K562 (cell line): ENCODE measurements around the gene UBR3. TPM values are rescaled to one million over a fixed set of nuclear protein-coding genes. Genes with fewer than 3 reads are reported as not detected.
"Not testable (repeated sequence)": the region's sequence is repeated elsewhere in the genome, so short reads cannot be mapped to it uniquely, and the experiment has no call there.

Source experiments
- ATAC-seq: fragments of 200-7000 bp; cut with Tn5 transposase; 3 replicates; pipeline ENCODE4 v1.9.1; 2020; ENCODE audit warnings: moderate library complexity
- BruUV-seq: library from RNA; stranded (reverse); fragments of 400-500 nt; replicated peaks from 2 replicates; lab custom pipeline; 2021; lab: Mats Ljungman, UMichigan
- CTCF ChIA-PET: fragments of 300-600 bp; formaldehyde crosslinking; extraction: SDS; loops from one replicate; lab custom pipeline; 2021; ENCODE audit warnings: low intra/inter-chr PET ratio; lab: Yijun Ruan, JAX
- POLR2A ChIA-PET: fragments of 300-600, 350-650 bp; sonication (Branson Sonifier 250); formaldehyde crosslinking; extraction: SDS; loops from one replicate; lab custom pipeline; 2021; ENCODE audit warnings: antibody characterized with exemption, inconsistent platforms; lab: Yijun Ruan, JAX
- DNase-seq, 4 experiments: peaks; one replicate each; pipeline versions ENCODE4 v3.0.0 to v3.0.0-alpha.2; 2011 to 2018; ENCODE audit warnings: low spot score in 3 of 4, mixed read lengths in 3 of 4; ENCODE audit errors: extremely low read depth in 1 of 4
- FAIRE-seq: peaks from 2 replicates; lab custom pipeline; 2011; peaks lifted over from hg19 to GRCh38; lab: Jason Lieb, UNC
- H2AFZ ChIP-seq: 2 replicates; pipeline ENCODE4 v1.6.0; 2011; ENCODE audit warnings: low read depth, low read length, control low read depth, inconsistent platforms
- H3K27ac ChIP-seq: fragments of 200-600 bp; 3 replicates; pipeline ENCODE4 v1.8.0; 2011; ENCODE audit warnings: low read depth, mild to moderate bottlenecking, control low read depth, inconsistent platforms, low read length, moderate library complexity, mixed read lengths; ENCODE audit errors: extremely low read depth
- H3K27me3 ChIP-seq, 2 experiments: fragments of 300-600 bp in 1 of 2; 2 replicates in 1 of 2; 3 replicates in 1 of 2; pipeline versions ENCODE4 v1.6.0 to v1.8.0; 2011; ENCODE audit warnings: inconsistent platforms in 2 of 2, low read length in 2 of 2, mild to moderate bottlenecking in 1 of 2, mixed read lengths in 1 of 2, moderate library complexity in 1 of 2; ENCODE audit not compliant: control insufficient read depth in 2 of 2, insufficient read depth in 2 of 2
- H3K36me3 ChIP-seq: fragments of 300-600 bp; 3 replicates; pipeline ENCODE4 v1.8.0; 2011; ENCODE audit warnings: mild to moderate bottlenecking, low read length, inconsistent platforms; ENCODE audit not compliant: control insufficient read depth, insufficient read depth
- H3K4me1 ChIP-seq, 2 experiments: fragments of 200-600 bp in 1 of 2; replicated peaks in 1 of 2; 2 replicates in 1 of 2; 3 replicates in 1 of 2; pipeline versions ENCODE4 v1.5.1 to v1.8.0; 2011; ENCODE audit warnings: inconsistent platforms in 2 of 2, low read length in 2 of 2, mild to moderate bottlenecking in 1 of 2, mixed read lengths in 1 of 2, moderate library complexity in 1 of 2; ENCODE audit not compliant: control insufficient read depth in 2 of 2, insufficient read depth in 2 of 2
- H3K4me2 ChIP-seq: 2 replicates; pipeline ENCODE4 v1.6.1; 2011; ENCODE audit warnings: low read length, control low read depth, inconsistent platforms, mixed read lengths; ENCODE audit not compliant: insufficient read depth
- H3K4me3 ChIP-seq: fragments of 200-600 bp; sonication (generic), shearing (Covaris generic); 2 replicates; pipeline ENCODE4 v1.5.1; 2016; ENCODE audit warnings: control low read depth, inconsistent platforms
- H3K79me2 ChIP-seq: fragments of 200-600 bp; 3 replicates; pipeline ENCODE4 v1.8.0; 2011; ENCODE audit warnings: low read length, inconsistent platforms; ENCODE audit not compliant: control insufficient read depth, insufficient read depth
- H3K9ac ChIP-seq, 2 experiments: 2 replicates each; pipeline versions ENCODE4 v1.6.0 to v1.6.1; 2011; ENCODE audit warnings: low read depth in 2 of 2, low read length in 2 of 2, control low read depth in 1 of 2, inconsistent platforms in 1 of 2, mild to moderate bottlenecking in 1 of 2, mixed read lengths in 1 of 2; ENCODE audit not compliant: insufficient read depth in 1 of 2
- H3K9me1 ChIP-seq: one replicate; pipeline ENCODE4 v1.6.0; 2011; ENCODE audit warnings: inconsistent platforms, mild to moderate bottlenecking, low read length, moderate library complexity; ENCODE audit not compliant: control insufficient read depth, insufficient read depth
- H3K9me3 ChIP-seq: replicated peaks from 2 replicates; pipeline ENCODE4 v1.5.1; 2011; ENCODE audit warnings: low read depth, low read length, inconsistent platforms; ENCODE audit not compliant: control insufficient read depth, insufficient read depth
- H4K20me1 ChIP-seq: replicated peaks from 2 replicates; pipeline ENCODE4 v1.6.1; 2011; ENCODE audit warnings: low read length, inconsistent platforms, mixed read lengths; ENCODE audit not compliant: control insufficient read depth, insufficient read depth
- C11orf30 ChIP-seq: fragments of 450-650 bp; IDR thresholded peaks from 2 replicates; pipeline ENCODE4 v1.6.1; 2016; ENCODE audit warnings: low read depth, mild to moderate bottlenecking
- CBX2 ChIP-seq: fragments of 200-600 bp; sonication (generic); IDR thresholded peaks from one replicate; pipeline ENCODE4 v1.6.1; 2012; ENCODE audit warnings: mild to moderate bottlenecking, low read length, inconsistent platforms; ENCODE audit not compliant: insufficient read depth, poor library complexity, severe bottlenecking
- FOXA3 ChIP-seq, 2 experiments: fragments of 450-650 bp in 1 of 2; sonication (generic) in 1 of 2; formaldehyde crosslinking; IDR thresholded peaks in 1 of 2; conservative IDR thresholded peaks in 1 of 2; 2 replicates each; pipeline versions ENCODE4 v1.4.0 to v1.8.0; 2020 to 2022; ENCODE audit warnings: mild to moderate bottlenecking in 2 of 2, missing genetic modification reagents in 1 of 2
- FOXK2 ChIP-seq, 2 experiments: fragments of 450-650 bp; IDR thresholded peaks in 1 of 2; conservative IDR thresholded peaks in 1 of 2; 2 replicates each; pipeline ENCODE4 v1.6.1; 2016; ENCODE audit warnings: low read depth in 2 of 2, mild to moderate bottlenecking in 1 of 2
- IFI16 ChIP-seq: fragments of 250-450 bp; sonication (Bioruptor Pico); IDR thresholded peaks from 2 replicates; pipeline ENCODE4 v2.1.2; 2022; ENCODE audit warnings: mild to moderate bottlenecking, inconsistent platforms
- POLR2AphosphoS5 ChIP-seq: IDR thresholded peaks from 2 replicates; pipeline ENCODE4 v1.6.1; 2011; ENCODE audit warnings: mild to moderate bottlenecking, low read depth, low read length, moderate library complexity; ENCODE audit not compliant: control insufficient read depth, insufficient read depth
- RAD21 ChIP-seq, 2 experiments: fragments of 250-450 bp in 1 of 2; fragments of 450-650 bp in 1 of 2; sonication (Bioruptor Pico) in 1 of 2; formaldehyde crosslinking in 1 of 2; IDR thresholded peaks in 1 of 2; conservative IDR thresholded peaks in 1 of 2; 2 replicates each; pipeline versions ENCODE4 v1.4.0 to v1.8.0; 2020 to 2022; ENCODE audit warnings: mild to moderate bottlenecking in 2 of 2, moderate library complexity in 1 of 2
- SMARCE1 ChIP-seq: fragments of 450-650 bp; IDR thresholded peaks from 2 replicates; pipeline ENCODE4 v1.7.1; 2016; ENCODE audit warnings: mild to moderate bottlenecking
- TAL1 ChIP-seq: fragments of 450-650 bp; IDR thresholded peaks from 2 replicates; pipeline ENCODE4 v1.6.1; 2016; ENCODE audit warnings: mild to moderate bottlenecking
- WGBS: fragments of 100-300 bp; shearing (Covaris generic); methylation state at CpG from one replicate; pipeline ENCODE4 v1.1.6; 2016; ENCODE audit warnings: low coverage, mixed read lengths; ENCODE audit not compliant: insufficient coverage; ENCODE audit errors: missing lambda C conversion rate; 5-methylcytosine and 5-hydroxymethylcytosine counted together
- in situ Hi-C: fragments of 300-500 bp; cut with MboI; formaldehyde crosslinking; loops from 4 replicates; pipeline ENCODE4 v1.15.0; 2018; ENCODE audit warnings: inconsistent platforms, mixed read lengths
- intact Hi-C: fragments of 100-400 bp; cut with micrococcal nuclease; formaldehyde crosslinking; loops from 2 replicates; pipeline ENCODE4 v1.14.2; 2022
- polyA plus RNA-seq, 8 experiments: library from polyadenylated mRNA; depleted of rRNA in 4 of 8; stranded (reverse) in 5 of 8; unstranded in 3 of 8; fragments of >200 nt; fragmentation: Nextera tagmentation in 2 of 8; fragmentation: Illumina TruSeq in 1 of 8; extraction: Ambion mirVana in 2 of 8; extraction: Trizol in 1 of 8; gene quantifications; 2 replicates each; pipeline versions ENCODE4 v1.2.1 to v1.2.3, GENCODE V29; 2011 to 2014; ENCODE audit warnings: inconsistent platforms in 1 of 8, missing spikeins in 1 of 8
- total RNA-seq, 7 experiments: library from RNA; depleted of rRNA in 6 of 7; stranded (reverse); fragments of >200 nt in 6 of 7; fragmentation: Illumina TruSeq in 2 of 7; extraction: Trizol in 2 of 7; gene quantifications; 2 replicates each; pipeline versions ENCODE4 v1.2.1 to v1.2.3, GENCODE V29; 2011 to 2021; ENCODE audit warnings: low replicate concordance in 1 of 7
- TF ChIP-seq, protein P1 (sequence below): fragments of 450-650 bp; IDR thresholded peaks from 2 replicates; pipeline ENCODE4 v1.6.1; 2017; ENCODE audit warnings: antibody characterized with exemption, mild to moderate bottlenecking

Gene UBR3
- total and polyA plus RNA-seq, 9 of the 15 experiments (the other 6 are each of a cell fraction or from before 2014, with no cell fraction given), result 14.4 to 63.5 (median 40.4) TPM

DNA sequence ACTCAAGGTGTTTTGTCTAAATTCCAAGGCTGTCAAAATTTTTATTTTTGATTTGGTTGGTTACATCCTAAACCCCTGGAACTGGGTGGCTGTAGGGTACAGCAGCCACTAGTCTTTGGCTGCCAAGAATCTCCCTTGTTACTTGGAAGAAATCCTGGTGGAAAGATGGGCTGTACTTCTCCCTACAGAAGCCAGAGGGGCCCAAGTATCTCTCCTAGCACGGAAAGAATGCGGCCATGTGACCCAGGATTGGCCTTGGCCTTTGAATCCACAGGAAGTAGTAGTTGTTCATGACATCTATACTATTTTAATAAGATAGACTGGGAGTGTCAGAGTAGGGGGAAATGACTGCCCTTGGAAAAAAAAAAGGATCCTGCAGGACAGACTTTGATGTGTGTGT lies 296.3 kb downstream of the UBR3 start:
- no TSS peak for BruUV-seq
- Histone ChIP-seq H3K27me3 (no peaks in the 10 kb centered on the region), H3K4me3 (no peak overlapping the region), H4K20me1 (no peaks in the 10 kb centered on the region), H3K79me2 (no peaks in the 10 kb centered on the region), H3K4me2 (no peak overlapping the region), H3K4me1 (no peaks in the 10 kb centered on the region; a peak in 2 of 5 replicates), H2AFZ (peak overlapping the region; percentile 24; the same call in 1 of the 2 replicates), H3K9me3 (peaks cover 9% of the 10 kb centered on the region; the same call in 1 of the 2 replicates), H3K9ac (no peak overlapping the region), H3K27ac (no peak overlapping the region), H3K9me1 (no peaks in the 10 kb centered on the region), H3K36me3 (no peaks in the 10 kb centered on the region)
- intact Hi-C loops (no loop called here), in situ Hi-C loops (no loop called here)
- ChIA-PET CTCF (interaction anchor here (0.6 kb wide), 1 partner anchor 51 kb away, joined by 3 read pairs; no protein-coding TSS in a partner anchor), POLR2A (no interaction called here)
- no peak for ATAC-seq
- no peak for FAIRE-seq
- no peak for TF ChIP-seq SMARCE1
- TF ChIP-seq IFI16 (CRISPR knock-in tag), result no peak
- TF ChIP-seq CBX2, result no peak
- peak in 1 of 2 experiments; percentile 22; a peak in 2 of 4 replicates for TF ChIP-seq RAD21 (CRISPR knock-in tag; conservative IDR thresholded peaks at IDR 0.05 in 1 of 2, IDR thresholded peaks at IDR 0.05 in 1 of 2)
- 25% methylated on average over 2 of the region's 2 CpGs for WGBS
- peak in 1 of 4 experiments; percentile 7 for DNase-seq

DNA sequence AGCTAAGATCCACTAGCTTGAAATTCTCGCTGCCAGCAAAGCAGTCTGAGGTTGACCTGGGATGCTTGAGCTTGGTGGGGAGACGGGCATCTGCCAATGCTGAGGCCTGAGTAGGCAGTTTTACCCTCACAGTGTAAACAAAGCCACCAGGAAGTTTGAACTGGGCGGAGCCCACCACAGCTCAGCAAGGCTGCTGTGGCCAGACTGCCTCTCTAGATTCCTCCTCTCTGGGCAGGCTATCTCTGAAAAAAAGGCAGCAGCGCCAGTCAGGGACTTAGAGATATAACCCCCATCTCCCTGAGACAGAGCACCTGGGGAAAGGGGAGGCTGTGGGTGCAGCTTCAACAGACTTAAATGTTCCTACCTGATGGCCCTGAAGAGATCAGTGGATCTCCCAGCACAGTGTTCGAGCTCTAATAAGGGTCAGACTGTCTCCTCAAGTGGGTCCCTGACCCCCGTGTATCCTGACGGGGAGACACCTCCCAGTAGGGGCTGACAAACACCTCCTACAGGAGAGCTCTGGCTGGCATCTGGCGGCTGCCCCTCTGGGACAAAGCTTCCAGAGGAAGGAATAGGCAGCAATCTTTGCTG lies 299.0 kb downstream of the UBR3 start:
- H3K4me3 ChIP-seq, H3K9ac ChIP-seq, ATAC-seq, intact Hi-C loops, H3K79me2 ChIP-seq, H3K27ac ChIP-seq, H3K27me3 ChIP-seq, H3K9me3 ChIP-seq, H3K4me1 ChIP-seq, H3K36me3 ChIP-seq, FAIRE-seq, H4K20me1 ChIP-seq, H3K9me1 ChIP-seq, in situ Hi-C loops, BruUV-seq, CTCF ChIA-PET: not testable (repeated sequence)
- WGBS, result 41% methylated on average over 8 of the region's 8 CpGs
- Histone ChIP-seq H3K4me2 (peak overlapping the region; percentile 21; the same call in 1 of the 2 replicates), H2AFZ (peak overlapping the region; percentile 78)
- DNase-seq, result peak in 1 of 4 experiments; percentile 52
- POLR2A ChIA-PET, result interaction anchor here (1.1 to 1.2 kb wide), 2 partner anchors 16 to 19 kb away, joined by 3 read pairs; no protein-coding TSS in a partner anchor
- TF ChIP-seq POLR2AphosphoS5 (peak; percentile 63; the same call in 1 of the 2 replicates), TAL1 (peak; percentile 63; the same call in 1 of the 2 replicates), FOXK2 (conservative IDR thresholded peaks at IDR 0.05 in 1 of 2, IDR thresholded peaks at IDR 0.05 in 1 of 2; ENCODE audit: low read depth in 2 of 2) (0 out of 4 replicates have a peak, but pooled peaks of 1 of the 2 experiments have one; percentile 28), C11orf30 (peak; percentile 27; the same call in 1 of the 2 replicates), FOXA3 (CRISPR knock-in tag; conservative IDR thresholded peaks at IDR 0.05 in 1 of 2, IDR thresholded peaks at IDR 0.05 in 1 of 2) (0 out of 4 replicates have a peak, but pooled peaks of 1 of the 2 experiments have one; percentile 45)
- TF ChIP-seq, protein P1, sequence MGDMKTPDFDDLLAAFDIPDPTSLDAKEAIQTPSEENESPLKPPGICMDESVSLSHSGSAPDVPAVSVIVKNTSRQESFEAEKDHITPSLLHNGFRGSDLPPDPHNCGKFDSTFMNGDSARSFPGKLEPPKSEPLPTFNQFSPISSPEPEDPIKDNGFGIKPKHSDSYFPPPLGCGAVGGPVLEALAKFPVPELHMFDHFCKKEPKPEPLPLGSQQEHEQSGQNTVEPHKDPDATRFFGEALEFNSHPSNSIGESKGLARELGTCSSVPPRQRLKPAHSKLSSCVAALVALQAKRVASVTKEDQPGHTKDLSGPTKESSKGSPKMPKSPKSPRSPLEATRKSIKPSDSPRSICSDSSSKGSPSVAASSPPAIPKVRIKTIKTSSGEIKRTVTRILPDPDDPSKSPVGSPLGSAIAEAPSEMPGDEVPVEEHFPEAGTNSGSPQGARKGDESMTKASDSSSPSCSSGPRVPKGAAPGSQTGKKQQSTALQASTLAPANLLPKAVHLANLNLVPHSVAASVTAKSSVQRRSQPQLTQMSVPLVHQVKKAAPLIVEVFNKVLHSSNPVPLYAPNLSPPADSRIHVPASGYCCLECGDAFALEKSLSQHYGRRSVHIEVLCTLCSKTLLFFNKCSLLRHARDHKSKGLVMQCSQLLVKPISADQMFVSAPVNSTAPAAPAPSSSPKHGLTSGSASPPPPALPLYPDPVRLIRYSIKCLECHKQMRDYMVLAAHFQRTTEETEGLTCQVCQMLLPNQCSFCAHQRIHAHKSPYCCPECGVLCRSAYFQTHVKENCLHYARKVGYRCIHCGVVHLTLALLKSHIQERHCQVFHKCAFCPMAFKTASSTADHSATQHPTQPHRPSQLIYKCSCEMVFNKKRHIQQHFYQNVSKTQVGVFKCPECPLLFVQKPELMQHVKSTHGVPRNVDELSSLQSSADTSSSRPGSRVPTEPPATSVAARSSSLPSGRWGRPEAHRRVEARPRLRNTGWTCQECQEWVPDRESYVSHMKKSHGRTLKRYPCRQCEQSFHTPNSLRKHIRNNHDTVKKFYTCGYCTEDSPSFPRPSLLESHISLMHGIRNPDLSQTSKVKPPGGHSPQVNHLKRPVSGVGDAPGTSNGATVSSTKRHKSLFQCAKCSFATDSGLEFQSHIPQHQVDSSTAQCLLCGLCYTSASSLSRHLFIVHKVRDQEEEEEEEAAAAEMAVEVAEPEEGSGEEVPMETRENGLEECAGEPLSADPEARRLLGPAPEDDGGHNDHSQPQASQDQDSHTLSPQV, result peak; percentile 36; the same call in 1 of the 2 replicates
